GM19468 (cell line): Measurements from ENCODE around the gene PRKN.

ENCODE experiments used
- ATAC-seq: cut with Tn5 transposase; IDR thresholded peaks from one replicate; pipeline ENCODE4 v1.9.1; 2021; ENCODE audit warnings: mild to moderate bottlenecking, moderate library complexity, moderate number of reproducible peaks; ENCODE audit not compliant: unreplicated experiment; ENCODE audit errors: extremely low read depth

PRKN gene

GRCh38 chr6:161956082-161956481 lies 771.5 kb downstream of the PRKN start:
- no peak for ATAC-seq

DNA sequence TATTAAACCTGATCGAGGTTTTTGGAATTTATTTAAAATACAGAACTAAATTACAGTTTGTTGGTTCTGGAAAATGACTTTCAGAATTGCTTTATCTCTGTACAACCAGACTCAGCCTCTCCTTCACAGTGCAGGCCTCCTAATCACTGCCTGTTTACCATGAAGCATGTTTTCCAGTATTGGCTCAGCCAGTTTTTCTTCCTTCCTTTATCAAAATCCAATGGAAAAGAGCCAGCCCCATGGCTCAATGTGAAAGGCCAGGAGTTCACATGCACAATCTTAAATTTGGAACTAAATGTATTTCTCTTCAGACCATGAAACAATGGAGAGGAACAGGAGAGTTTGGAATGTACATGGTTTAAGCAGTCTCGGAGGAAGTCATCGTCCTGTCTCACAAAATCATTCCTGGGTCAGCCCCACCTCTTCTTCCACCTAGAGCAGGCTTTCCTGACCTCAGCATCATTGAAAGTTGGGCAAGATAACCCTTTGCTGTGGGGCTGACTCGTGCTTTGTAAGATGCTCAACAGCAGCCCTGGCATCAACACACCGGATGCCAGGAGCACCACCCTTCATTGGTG lies 772.8 kb downstream of the PRKN start:
- ATAC-seq: no peak

DNA sequence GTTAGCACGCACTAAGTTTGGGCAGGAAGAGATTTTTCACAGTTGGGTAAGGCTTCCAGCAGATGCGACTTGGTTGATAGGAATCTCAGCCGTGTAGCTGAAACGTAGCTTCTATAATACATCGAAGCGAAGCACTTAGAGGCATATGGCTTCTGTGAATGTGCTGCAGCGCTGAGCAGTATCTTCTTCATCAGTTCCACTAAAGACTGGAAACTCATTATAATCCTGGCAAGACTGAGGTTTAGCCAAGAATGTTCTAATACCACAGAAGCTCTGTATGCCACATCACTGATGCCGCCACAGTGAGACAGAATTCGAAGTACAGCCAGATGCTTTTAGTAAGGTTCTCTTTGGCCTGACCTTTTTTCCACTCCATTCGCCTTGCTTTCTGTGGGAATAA lies 773.5 kb downstream of the PRKN start:
- ATAC-seq: no peak

DNA sequence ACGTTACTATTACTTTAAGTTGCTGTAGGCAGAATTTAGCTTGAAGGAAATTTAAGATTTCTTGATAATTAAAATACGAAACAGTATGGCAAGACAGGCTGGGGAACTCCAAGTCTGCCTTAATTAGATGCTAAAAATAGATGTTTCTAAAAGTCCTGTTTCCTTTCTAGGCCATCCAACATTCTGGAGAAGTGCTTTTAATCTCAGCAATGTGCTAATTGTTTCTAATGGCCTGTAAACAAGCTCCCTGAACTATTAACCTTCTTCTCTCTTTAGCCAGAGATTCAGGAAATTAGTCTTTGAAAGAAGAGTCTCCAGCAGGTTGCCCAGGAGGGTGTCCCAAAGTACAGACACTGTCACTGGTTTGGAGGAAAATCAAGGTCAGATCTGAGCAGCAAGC lies 776.4 kb downstream of the PRKN start:
- ATAC-seq: no peak

GRCh38 chr6:161949531-161949930 lies 778.0 kb downstream of the PRKN start:
- ATAC-seq: no peak

GRCh38 chr6:161948462-161948861 lies 779.1 kb downstream of the PRKN start:
- ATAC-seq: no peak

GRCh38 chr6:161947371-161947770 lies 780.2 kb downstream of the PRKN start:
- no peak for ATAC-seq

- no peak for ATAC-seq
Measured at GRCh38 chr6:161946461-161946860, 781.1 kb downstream of the PRKN start.

DNA sequence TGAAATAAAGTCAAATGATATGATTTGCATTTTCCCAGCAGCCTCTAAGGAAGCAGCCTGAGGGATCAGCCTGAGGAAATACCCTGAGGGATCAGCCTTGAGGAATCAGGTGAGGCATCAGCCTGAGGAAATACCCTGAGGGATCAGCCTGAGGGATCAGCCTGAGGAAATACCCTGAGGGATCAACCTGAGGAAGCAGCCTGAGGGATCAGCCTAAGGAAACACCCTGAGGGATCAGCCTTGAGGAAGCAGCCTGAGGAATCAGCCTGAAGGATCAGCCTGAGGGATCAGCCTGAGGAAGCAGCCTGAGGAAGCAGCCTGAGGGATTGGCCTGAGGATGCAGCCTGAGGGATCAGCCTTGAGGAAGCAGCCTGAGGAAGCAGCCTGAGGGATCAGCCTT lies 784.0 kb downstream of the PRKN start:
- no peak for ATAC-seq

DNA sequence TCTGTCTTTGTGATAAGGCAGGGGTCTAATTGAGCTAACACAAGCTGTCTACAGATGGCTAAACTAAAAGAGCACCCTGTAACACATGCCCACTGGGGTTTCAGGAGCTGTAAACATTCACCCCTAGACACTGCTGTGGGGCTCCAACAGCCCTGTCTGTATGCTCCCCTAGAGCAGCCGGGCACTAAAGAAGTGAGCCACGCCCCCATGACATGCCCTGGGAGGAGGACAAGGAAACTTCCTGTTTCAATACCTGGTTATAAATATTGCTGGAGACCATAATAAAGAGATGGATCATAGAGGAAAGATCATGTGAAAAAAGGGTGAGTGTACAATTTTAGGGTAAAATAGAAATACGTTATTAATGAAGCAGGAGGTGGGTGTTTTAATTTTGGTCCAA lies 786.0 kb downstream of the PRKN start:
- no peak for ATAC-seq

DNA sequence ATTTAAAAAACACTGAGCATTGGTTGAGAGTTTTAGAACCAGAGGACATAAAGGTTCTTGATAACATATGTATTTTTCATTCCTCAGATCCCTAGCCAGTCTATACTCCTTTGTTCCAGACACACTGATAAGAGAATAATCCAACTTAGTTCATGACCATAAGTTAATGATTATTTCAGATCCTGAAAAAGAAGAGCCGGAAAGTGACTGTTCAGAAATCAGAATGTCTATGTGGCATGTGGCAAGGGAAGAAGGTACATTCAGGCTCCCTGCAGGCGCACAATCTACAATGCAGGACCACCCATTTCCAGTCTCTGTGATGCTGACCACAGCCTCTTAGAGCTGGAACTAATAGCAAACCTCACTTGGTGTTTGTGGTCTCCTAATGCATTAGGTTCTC lies 787.0 kb downstream of the PRKN start:
- no peak for ATAC-seq

- no peak for ATAC-seq
Measured at GRCh38 chr6:161926324-161926723, 801.2 kb downstream of the PRKN start.

GRCh38 chr6:161924516-161925116 lies 803.0 kb downstream of the PRKN start:
- ATAC-seq: no peak

DNA sequence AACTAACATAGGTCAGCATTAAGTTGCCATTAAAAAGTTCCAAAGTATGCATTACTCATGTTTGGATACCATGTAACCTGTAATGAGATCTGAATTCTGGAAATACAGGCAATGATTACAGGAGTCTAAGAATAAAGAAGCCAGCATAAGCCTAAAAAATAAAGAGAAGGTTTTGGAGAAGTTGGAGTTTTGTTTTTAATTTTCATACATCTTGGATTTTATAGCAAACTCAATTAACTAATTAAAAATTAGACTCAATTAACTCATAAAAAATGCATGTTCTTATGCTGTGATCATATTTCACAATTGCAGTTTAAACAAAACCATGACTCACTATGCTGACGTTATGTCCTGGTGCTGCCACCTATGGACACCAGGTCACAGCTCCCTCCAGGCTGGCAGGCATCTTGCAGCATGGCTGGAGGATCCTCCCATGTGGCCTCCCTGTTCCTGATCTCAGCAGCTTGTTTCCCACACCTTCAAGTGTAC lies 804.9 kb downstream of the PRKN start:
- ATAC-seq: no peak

DNA sequence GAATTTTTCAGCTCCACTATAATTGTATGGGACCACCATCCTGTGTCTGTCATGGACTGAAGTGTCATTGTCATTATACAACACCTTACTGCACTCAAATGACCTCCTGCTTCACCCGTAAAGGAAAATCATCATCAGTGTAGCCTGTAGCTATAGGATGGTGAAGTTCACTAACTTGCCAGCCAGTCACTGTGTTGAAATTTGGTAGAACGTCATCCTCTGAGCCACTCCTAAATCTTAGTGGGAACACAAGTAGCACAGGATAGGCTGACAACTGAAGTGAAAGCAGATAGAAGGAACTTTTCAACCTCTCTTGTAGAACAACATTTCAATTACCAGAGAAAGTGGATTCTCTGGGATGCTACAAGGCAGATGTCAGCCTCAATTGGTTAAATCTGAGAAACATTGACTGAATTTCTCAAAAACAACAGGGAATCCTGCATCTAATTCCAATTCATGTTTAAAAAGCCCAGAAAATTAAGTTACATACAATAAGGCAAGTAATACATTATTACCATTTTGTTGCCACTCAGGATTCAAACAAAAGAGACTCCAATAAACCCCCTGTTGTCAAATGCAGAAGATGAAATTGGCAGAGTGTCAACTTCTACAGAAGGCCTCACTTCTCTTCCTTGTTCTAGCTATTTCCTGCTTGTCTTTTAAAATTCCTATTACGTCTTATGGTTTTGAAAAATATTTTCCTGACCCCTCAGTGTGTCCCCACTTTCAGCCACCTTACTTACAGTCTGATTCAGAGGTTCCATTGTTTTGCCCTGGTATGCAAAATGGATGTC lies 805.8 kb downstream of the PRKN start:
- no peak for ATAC-seq

DNA sequence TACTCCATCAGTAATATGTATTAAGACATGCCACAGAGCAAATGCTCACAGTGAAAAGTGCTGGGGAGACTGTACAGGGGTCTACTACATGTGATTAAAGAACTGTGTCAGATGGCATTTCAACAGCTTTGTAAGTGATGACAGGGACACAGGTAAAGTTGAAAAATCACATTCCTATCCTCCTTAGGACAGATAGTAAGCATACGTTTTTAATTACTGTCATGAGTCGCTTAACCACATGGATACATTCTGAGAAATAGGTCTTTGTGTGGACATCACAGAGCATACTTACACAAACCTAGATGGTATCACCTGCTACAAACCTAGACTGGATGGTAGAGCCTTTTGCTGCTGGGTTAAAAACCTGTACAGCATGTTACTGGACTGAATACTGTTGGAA lies 807.9 kb downstream of the PRKN start:
- no peak for ATAC-seq

DNA sequence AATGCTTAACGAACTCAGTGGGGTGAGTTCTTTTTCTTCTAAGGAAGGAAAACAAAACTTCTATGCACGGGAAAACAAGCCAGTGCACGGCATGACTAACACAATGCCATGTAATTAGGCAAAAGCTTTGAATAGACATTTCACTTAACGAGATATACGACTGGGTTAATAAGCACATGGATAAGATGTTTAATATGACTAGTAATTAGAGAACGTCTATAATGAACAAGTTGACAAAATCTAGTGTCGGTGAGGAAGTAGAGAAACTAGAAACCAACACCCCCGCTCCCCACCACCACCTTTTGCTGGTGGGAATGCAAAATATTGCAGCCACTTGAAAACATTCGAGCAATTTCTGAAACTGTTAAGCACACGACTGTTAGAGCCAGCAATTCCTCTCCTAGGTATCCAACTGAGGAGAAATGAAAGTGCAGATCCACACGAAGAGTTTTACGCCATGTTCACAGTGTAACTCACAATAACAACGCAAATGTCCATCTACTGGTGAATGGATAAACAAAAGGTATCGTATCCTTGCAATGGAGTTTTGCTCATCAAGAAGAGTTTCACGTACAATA lies 808.8 kb downstream of the PRKN start:
- ATAC-seq: no peak

- ATAC-seq: no peak
Measured at GRCh38 chr6:161918109-161918531, 809.4 kb downstream of the PRKN start.

GRCh38 chr6:161917645-161918044 lies 809.9 kb downstream of the PRKN start:
- no peak for ATAC-seq

DNA sequence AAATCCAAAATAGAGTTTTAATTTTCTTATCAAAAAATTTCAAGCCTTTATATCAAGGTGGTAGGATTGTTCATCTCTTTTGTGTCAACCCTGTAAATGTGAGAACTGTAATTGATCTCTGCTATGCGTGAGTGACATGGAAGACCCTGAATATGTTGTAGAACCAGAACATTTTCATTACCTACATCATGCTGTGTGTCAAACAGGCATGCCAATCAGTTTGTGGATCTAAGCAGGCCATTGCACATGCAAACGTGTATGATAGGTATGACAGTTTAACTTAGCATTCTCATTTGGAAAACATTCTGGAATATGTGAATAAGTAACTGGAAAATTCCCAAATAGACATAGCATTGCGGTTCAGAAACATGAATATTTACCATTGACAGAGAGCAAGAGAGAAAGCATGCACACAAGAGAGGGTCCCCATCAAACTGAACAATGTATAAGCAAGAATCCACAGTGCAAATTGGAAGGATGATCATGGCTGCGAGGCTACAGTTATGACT lies 812.1 kb downstream of the PRKN start:
- no peak for ATAC-seq

- no peak for ATAC-seq
Measured at GRCh38 chr6:161908872-161909271, 818.7 kb downstream of the PRKN start.
